ENCODE data around the gene SIPA1. TPM values are rescaled to one million over a fixed set of nuclear protein-coding genes. Genes with fewer than 3 reads are reported as not detected.

Gene SIPA1
- total and polyA plus RNA-seq, 2 of the 13 experiments (the other 11 are each of a cell fraction or from before 2014, with no cell fraction given): 5.8 to 7.7 TPM

GRCh38 chr11:65662799-65663638 is 25.1 kb downstream of the SIPA1 start, which contains the start of gene RELA:
RELA (minus strand) TSS chr11:65662916; CDS start chr11:65662832, 84 bp downstream.
- in situ Hi-C loops (cut with HindIII; ENCODE audit: extremely low pct_ligation_motif_present, low pct_unique_long_range_greater_than_20kb): no loop called here
- Histone ChIP-seq H3K9me3 (ENCODE audit: low read length) (no peaks in the 10 kb centered on the region), H3K9ac (ENCODE audit: insufficient read depth, low read depth, low read length) (peak within 1 kb of the TSS; percentile 91), H3K4me2 (ENCODE audit: low read depth, low read length) (peak within 1 kb of the TSS; percentile 87), H2AFZ (ENCODE audit: low read length) (no peak within 1 kb of the TSS), H3K79me2 (ENCODE audit: insufficient read depth, low read length) (peaks cover 14% of the 10 kb centered on the region), H3K27ac (ENCODE audit: extremely low read length, insufficient read depth, low read length) (peak within 1 kb of the TSS; percentile 86), H3K4me3 (replicated peaks in 1 of 3; ENCODE audit: insufficient read depth in 1 of 3, low read depth in 2 of 3, low read length in 3 of 3) (peak within 1 kb of the TSS; percentile 81 to 94 (median 88)), H3K36me3 (replicated peaks in 1 of 2; ENCODE audit: control insufficient read depth in 1 of 2, insufficient read depth in 2 of 2, low read length in 2 of 2) (peaks cover 20 to 24% of the 10 kb centered on the region in 2 experiments), H3K4me1 (ENCODE audit: insufficient read depth, low read length) (peaks cover 10% of the 10 kb centered on the region), H4K20me1 (ENCODE audit: insufficient read depth, low read length) (peaks cover 4% of the 10 kb centered on the region; the same call in 1 of the 2 replicates), H3K27me3 (ENCODE audit: control insufficient read depth in 1 of 2, insufficient read depth in 2 of 2, low read length in 2 of 2) (no peaks in the 10 kb centered on the region; a peak in 1 of 5 replicates)
- BruUV-seq (replicated peaks): TSS peak; percentile 91
- DNase-seq (ENCODE audit: low spot score) (peak; percentile 81), FAIRE-seq (no peak), ATAC-seq (peak; percentile 84)
- intact Hi-C loops (cut with micrococcal nuclease; ENCODE audit: unreplicated experiment): no loop called here
- POLR2A ChIA-PET: interaction anchor here (1.0 to 3.6 kb wide), 15 partner anchors 10 to 225 kb away, joined by 3 to 57 read pairs (median 4); partner anchors contain the start of genes CFL1, FIBP, KAT5 and MUS81
- CTCF ChIA-PET (ENCODE audit: low intra/inter-chr PET ratio, low total read pairs): no interaction called here
- WGBS (ENCODE audit: low lambda C conversion rate): 0% methylated on average over 15 of the region's 91 CpGs
- TF ChIP-seq, protein P1, sequence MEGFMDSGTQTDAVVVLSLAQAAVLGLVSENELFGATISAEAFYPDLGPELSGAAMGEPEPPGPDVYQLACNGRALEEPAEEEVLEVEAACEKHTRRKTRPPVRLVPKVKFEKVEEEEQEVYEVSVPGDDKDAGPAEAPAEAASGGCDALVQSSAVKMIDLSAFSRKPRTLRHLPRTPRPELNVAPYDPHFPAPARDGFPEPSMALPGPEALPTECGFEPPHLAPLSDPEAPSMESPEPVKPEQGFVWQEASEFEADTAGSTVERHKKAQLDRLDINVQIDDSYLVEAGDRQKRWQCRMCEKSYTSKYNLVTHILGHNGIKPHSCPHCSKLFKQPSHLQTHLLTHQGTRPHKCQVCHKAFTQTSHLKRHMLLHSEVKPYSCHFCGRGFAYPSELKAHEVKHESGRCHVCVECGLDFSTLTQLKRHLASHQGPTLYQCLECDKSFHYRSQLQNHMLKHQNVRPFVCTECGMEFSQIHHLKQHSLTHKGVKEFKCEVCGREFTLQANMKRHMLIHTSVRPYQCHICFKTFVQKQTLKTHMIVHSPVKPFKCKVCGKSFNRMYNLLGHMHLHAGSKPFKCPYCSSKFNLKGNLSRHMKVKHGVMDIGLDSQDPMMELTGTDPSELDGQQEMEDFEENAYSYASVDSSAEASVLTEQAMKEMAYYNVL (CRISPR knock-in tag; IDR thresholded peaks at IDR 0.05; ENCODE audit: borderline replicate concordance): no peak
- TF ChIP-seq MTF2 (CRISPR knock-in tag; IDR thresholded peaks at IDR 0.05; ENCODE audit: borderline replicate concordance): no peak
- peak; percentile 79; the same call in 1 of the 2 replicates for TF ChIP-seq NFATC3 (CRISPR knock-in tag; IDR thresholded peaks at IDR 0.05)
- 0 out of 2 replicates have a peak, but pooled peaks have one; percentile 28 for TF ChIP-seq XBP1 (CRISPR knock-in tag; IDR thresholded peaks at IDR 0.05)
- peak; percentile 92 for TF ChIP-seq ZNF639 (CRISPR knock-in tag; conservative IDR thresholded peaks at IDR 0.05)
- no peak for TF ChIP-seq MTF1 (CRISPR knock-in tag; IDR thresholded peaks at IDR 0.05)
- TF ChIP-seq NR3C1 (CRISPR knock-in tag; IDR thresholded peaks at IDR 0.05): no peak
- TF ChIP-seq HNRNPLL (IDR thresholded peaks at IDR 0.05; ENCODE audit: low read depth, low read length, poor library complexity, severe bottlenecking): peak; percentile 40
- TF ChIP-seq SP4 (CRISPR knock-in tag; IDR thresholded peaks at IDR 0.05): peak; percentile 82
- TF ChIP-seq ZNF720 (CRISPR knock-in tag; IDR thresholded peaks at IDR 0.05): no peak
- TF ChIP-seq TCF7 (IDR thresholded peaks at IDR 0.05; ENCODE audit: low read depth): no peak
- TF ChIP-seq TGIF2 (CRISPR knock-in tag; IDR thresholded peaks at IDR 0.05): no peak
- TF ChIP-seq ZNF3 (CRISPR knock-in tag; IDR thresholded peaks at IDR 0.05): no peak
- TF ChIP-seq, protein P2, sequence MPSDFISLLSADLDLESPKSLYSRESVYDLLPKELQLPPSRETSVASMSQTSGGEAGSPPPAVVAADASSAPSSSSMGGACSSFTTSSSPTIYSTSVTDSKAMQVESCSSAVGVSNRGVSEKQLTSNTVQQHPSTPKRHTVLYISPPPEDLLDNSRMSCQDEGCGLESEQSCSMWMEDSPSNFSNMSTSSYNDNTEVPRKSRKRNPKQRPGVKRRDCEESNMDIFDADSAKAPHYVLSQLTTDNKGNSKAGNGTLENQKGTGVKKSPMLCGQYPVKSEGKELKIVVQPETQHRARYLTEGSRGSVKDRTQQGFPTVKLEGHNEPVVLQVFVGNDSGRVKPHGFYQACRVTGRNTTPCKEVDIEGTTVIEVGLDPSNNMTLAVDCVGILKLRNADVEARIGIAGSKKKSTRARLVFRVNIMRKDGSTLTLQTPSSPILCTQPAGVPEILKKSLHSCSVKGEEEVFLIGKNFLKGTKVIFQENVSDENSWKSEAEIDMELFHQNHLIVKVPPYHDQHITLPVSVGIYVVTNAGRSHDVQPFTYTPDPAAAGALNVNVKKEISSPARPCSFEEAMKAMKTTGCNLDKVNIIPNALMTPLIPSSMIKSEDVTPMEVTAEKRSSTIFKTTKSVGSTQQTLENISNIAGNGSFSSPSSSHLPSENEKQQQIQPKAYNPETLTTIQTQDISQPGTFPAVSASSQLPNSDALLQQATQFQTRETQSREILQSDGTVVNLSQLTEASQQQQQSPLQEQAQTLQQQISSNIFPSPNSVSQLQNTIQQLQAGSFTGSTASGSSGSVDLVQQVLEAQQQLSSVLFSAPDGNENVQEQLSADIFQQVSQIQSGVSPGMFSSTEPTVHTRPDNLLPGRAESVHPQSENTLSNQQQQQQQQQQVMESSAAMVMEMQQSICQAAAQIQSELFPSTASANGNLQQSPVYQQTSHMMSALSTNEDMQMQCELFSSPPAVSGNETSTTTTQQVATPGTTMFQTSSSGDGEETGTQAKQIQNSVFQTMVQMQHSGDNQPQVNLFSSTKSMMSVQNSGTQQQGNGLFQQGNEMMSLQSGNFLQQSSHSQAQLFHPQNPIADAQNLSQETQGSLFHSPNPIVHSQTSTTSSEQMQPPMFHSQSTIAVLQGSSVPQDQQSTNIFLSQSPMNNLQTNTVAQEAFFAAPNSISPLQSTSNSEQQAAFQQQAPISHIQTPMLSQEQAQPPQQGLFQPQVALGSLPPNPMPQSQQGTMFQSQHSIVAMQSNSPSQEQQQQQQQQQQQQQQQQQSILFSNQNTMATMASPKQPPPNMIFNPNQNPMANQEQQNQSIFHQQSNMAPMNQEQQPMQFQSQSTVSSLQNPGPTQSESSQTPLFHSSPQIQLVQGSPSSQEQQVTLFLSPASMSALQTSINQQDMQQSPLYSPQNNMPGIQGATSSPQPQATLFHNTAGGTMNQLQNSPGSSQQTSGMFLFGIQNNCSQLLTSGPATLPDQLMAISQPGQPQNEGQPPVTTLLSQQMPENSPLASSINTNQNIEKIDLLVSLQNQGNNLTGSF (CRISPR knock-in tag; IDR thresholded peaks at IDR 0.05): no peak
